Measurements from ENCODE around the gene S100A16.

S100A16 gene

DNA sequence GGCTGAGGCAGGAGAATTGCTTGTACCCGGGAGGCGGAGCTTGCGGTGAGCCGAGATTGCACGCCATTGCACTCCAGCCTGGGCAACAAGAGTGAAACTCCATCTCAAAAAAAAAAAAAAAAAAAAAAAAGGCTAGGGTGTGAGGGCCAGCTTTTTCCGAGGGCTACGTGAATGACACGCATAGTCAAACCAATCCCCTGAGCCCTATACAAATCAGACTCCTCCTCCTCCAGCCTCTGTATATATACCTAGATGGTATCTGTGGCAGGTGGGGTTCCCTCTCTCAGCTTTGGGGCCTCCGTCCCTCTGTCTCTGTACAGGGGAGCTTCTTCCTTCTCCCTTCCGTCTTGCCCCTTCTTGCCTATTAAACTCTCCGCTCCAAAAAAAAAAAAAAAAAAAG, 6.7 kb downstream of the S100A16 start:
- no peaks in the 10 kb centered on the region for H3K79me2 ChIP-seq (ENCODE audit: control insufficient read depth, insufficient read depth, low read length)
- H3K4ac ChIP-seq (ENCODE audit: low read depth, low read length) = no peak overlapping the region
- H3K23ac ChIP-seq (ENCODE audit: low read length) = no peak overlapping the region
- H3K4me2 ChIP-seq (ENCODE audit: low read length) = no peak overlapping the region
- H2BK5ac ChIP-seq (ENCODE audit: low read length) = no peak overlapping the region
- H3K27me3 ChIP-seq (ENCODE audit: insufficient read depth, low read length, poor library complexity) = no peaks in the 10 kb centered on the region
- no peak overlapping the region for H3K4me3 ChIP-seq (ENCODE audit: low read length)
- no peak overlapping the region for H4K5ac ChIP-seq (ENCODE audit: low read length)
- no peaks in the 10 kb centered on the region for H3K79me1 ChIP-seq (ENCODE audit: low read length)
- H3K36me3 ChIP-seq (ENCODE audit: control insufficient read depth, insufficient read depth, low read length) = no peaks in the 10 kb centered on the region
- H3K56ac ChIP-seq (ENCODE audit: low read length) = no peak overlapping the region
- no peak overlapping the region for H2AK5ac ChIP-seq (ENCODE audit: low read length)
- H4K8ac ChIP-seq (ENCODE audit: low read depth, low read length) = no peak overlapping the region
- DNase-seq = no peak
- WGBS (ENCODE audit: extremely low coverage, insufficient coverage, low lambda C conversion rate) = no CpG with 5 or more reads among the region's 11 CpGs
- H3K4me1 ChIP-seq (ENCODE audit: control insufficient read depth, low read depth, low read length) = peaks cover 4% of the 10 kb centered on the region
- H2BK15ac ChIP-seq (replicated peaks; ENCODE audit: low read depth) = no peak overlapping the region
- H3K27ac ChIP-seq (ENCODE audit: low read depth, low read length) = no peak overlapping the region
- H3K9ac ChIP-seq (ENCODE audit: low read length) = no peak overlapping the region
- no peak overlapping the region for H3K18ac ChIP-seq (ENCODE audit: low read length)
- H2BK120ac ChIP-seq (ENCODE audit: low read depth, low read length) = no peak overlapping the region

DNA sequence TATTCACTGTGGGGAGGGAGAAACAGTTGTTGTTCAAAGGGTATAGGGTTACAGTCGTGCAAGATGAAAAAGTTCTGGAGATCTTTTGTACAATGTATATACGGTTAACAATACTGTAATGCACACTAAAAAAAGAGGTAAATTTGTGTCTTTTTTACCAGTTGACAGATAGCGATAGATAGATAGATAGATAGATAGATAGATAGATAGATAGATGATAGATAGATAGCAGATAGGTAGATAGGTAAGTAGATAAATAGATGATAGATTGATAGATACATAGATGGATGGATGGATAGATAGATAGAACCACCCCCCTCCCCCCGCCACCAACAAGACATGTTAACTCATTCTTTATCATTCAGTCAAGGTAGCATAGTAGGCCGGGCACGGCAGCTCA, 10.2 kb downstream of the S100A16 start:
- Histone ChIP-seq H2AK5ac (ENCODE audit: low read length) (no peak overlapping the region), H3K4ac (ENCODE audit: low read depth, low read length) (no peak overlapping the region), H3K23ac (ENCODE audit: low read length) (no peak overlapping the region), H3K4me1 (ENCODE audit: control insufficient read depth, low read depth, low read length) (peaks cover 2% of the 10 kb centered on the region), H3K18ac (ENCODE audit: low read length) (no peak overlapping the region), H3K79me2 (ENCODE audit: control insufficient read depth, insufficient read depth, low read length) (no peaks in the 10 kb centered on the region), H3K4me2 (ENCODE audit: low read length) (no peak overlapping the region), H3K4me3 (ENCODE audit: low read length) (no peak overlapping the region), H4K5ac (ENCODE audit: low read length) (no peak overlapping the region), H3K36me3 (ENCODE audit: control insufficient read depth, insufficient read depth, low read length) (no peaks in the 10 kb centered on the region), H2BK15ac (replicated peaks; ENCODE audit: low read depth) (no peak overlapping the region), H3K27ac (ENCODE audit: low read depth, low read length) (no peak overlapping the region), H3K27me3 (ENCODE audit: insufficient read depth, low read length, poor library complexity) (no peaks in the 10 kb centered on the region), H4K8ac (ENCODE audit: low read depth, low read length) (no peak overlapping the region), H3K9ac (ENCODE audit: low read length) (no peak overlapping the region), H2BK5ac (ENCODE audit: low read length) (no peak overlapping the region), H3K79me1 (ENCODE audit: low read length) (no peaks in the 10 kb centered on the region), H3K56ac (ENCODE audit: low read length) (no peak overlapping the region), H2BK120ac (ENCODE audit: low read depth, low read length) (no peak overlapping the region)
- DNase-seq = no peak
- no CpG with 5 or more reads among the region's 6 CpGs for WGBS (ENCODE audit: extremely low coverage, insufficient coverage, low lambda C conversion rate)

DNA sequence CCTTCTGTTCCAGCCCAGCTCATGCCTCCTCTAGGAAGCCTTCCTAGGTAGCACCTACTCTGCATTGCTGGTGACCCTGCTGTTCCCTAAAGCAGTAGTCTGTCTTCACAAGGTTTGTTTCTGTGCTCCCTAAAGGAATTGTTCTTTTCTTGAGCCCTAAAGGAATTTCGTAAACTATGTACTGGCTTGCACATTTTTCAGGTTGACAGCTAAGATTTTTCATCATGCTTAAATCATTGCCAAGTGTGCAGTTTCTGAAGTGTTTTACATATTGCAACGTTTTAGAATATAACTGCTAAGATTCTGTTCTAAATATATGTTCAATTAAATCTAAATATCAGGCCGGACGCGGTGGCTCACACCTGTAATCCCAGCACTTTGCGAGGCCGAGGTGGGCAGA, 13.1 kb downstream of the S100A16 start:
- no peaks in the 10 kb centered on the region for H3K36me3 ChIP-seq (ENCODE audit: control insufficient read depth, insufficient read depth, low read length)
- no peak overlapping the region for H3K23ac ChIP-seq (ENCODE audit: low read length)
- H3K79me2 ChIP-seq (ENCODE audit: control insufficient read depth, insufficient read depth, low read length) = no peaks in the 10 kb centered on the region
- no peak overlapping the region for H3K18ac ChIP-seq (ENCODE audit: low read length)
- H2BK15ac ChIP-seq (replicated peaks; ENCODE audit: low read depth) = no peak overlapping the region
- no peak overlapping the region for H3K4ac ChIP-seq (ENCODE audit: low read depth, low read length)
- no peak overlapping the region for H3K4me2 ChIP-seq (ENCODE audit: low read length)
- no peak for DNase-seq
- H3K56ac ChIP-seq (ENCODE audit: low read length) = no peak overlapping the region
- H3K4me1 ChIP-seq (ENCODE audit: control insufficient read depth, low read depth, low read length) = peaks cover 2% of the 10 kb centered on the region
- WGBS (ENCODE audit: extremely low coverage, insufficient coverage, low lambda C conversion rate) = no CpG with 5 or more reads among the region's 7 CpGs
- no peaks in the 10 kb centered on the region for H3K79me1 ChIP-seq (ENCODE audit: low read length)
- no peak overlapping the region for H4K5ac ChIP-seq (ENCODE audit: low read length)
- H2BK120ac ChIP-seq (ENCODE audit: low read depth, low read length) = no peak overlapping the region
- H2BK5ac ChIP-seq (ENCODE audit: low read length) = no peak overlapping the region
- no peak overlapping the region for H3K4me3 ChIP-seq (ENCODE audit: low read length)
- no peak overlapping the region for H3K9ac ChIP-seq (ENCODE audit: low read length)
- H3K27me3 ChIP-seq (ENCODE audit: insufficient read depth, low read length, poor library complexity) = no peaks in the 10 kb centered on the region
- H2AK5ac ChIP-seq (ENCODE audit: low read length) = no peak overlapping the region
- no peak overlapping the region for H3K27ac ChIP-seq (ENCODE audit: low read depth, low read length)
- H4K8ac ChIP-seq (ENCODE audit: low read depth, low read length) = no peak overlapping the region

DNA sequence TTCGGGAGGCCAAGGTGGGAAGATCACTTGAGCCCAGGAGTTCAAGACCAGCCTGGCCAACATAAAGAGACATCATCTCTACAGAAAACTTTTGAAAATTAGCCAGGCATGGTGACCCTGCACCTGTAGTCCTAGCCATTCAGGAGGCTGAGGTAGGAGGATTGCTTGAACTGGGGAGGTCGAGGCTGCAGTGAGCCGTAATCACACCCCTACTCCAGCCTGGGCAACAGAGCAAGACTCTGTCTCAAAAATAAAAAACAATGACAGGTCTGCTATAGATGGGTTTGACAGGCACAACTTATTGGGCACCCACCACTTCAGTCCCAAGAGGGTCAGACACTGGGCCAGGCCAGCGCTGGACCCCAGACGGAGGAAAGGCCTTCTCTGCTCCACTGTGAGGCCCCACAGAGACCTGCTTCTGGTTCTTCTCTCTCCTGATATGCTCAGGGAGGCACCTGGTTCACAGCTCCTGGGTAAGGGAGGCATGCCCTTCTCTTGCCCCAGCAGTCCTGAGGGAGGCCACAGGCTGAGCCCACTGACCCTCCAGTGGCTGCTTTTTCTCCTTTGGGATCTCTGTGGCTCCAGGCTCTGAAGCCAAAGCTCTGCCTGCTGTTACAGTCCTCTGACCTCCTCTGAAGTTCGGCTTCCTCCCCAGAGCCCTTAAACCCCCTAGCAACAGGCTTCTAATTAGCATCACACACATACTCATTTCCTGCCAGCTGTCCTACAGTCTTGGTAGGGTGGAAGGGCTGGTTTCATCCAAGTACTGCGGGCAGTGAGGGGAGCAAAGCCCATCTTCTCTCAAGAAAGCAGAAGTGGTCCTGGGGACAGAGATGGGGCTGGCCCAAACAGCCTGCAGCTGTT, 14.4 kb downstream of the S100A16 start:
- peak overlapping the region; percentile 59 for H2BK5ac ChIP-seq (ENCODE audit: low read length)
- H3K4me3 ChIP-seq (ENCODE audit: low read length) = no peak overlapping the region
- H2BK120ac ChIP-seq (ENCODE audit: low read depth, low read length) = no peak overlapping the region
- no peaks in the 10 kb centered on the region for H3K79me1 ChIP-seq (ENCODE audit: low read length)
- H3K27ac ChIP-seq (ENCODE audit: low read depth, low read length) = peak overlapping the region; percentile 43
- no peak overlapping the region for H3K23ac ChIP-seq (ENCODE audit: low read length)
- peak; percentile 91 for DNase-seq
- no peak overlapping the region for H2AK5ac ChIP-seq (ENCODE audit: low read length)
- no peak overlapping the region for H2BK15ac ChIP-seq (replicated peaks; ENCODE audit: low read depth)
- H3K4ac ChIP-seq (ENCODE audit: low read depth, low read length) = no peak overlapping the region
- H3K4me1 ChIP-seq (ENCODE audit: control insufficient read depth, low read depth, low read length) = peaks cover 2% of the 10 kb centered on the region
- WGBS (ENCODE audit: extremely low coverage, insufficient coverage, low lambda C conversion rate) = no CpG with 5 or more reads among the region's 7 CpGs
- no peak overlapping the region for H4K5ac ChIP-seq (ENCODE audit: low read length)
- H3K27me3 ChIP-seq (ENCODE audit: insufficient read depth, low read length, poor library complexity) = no peaks in the 10 kb centered on the region
- peak overlapping the region; percentile 28 for H3K9ac ChIP-seq (ENCODE audit: low read length)
- H3K18ac ChIP-seq (ENCODE audit: low read length) = peak overlapping the region; percentile 28
- H3K56ac ChIP-seq (ENCODE audit: low read length) = peak overlapping the region; percentile 67
- H3K79me2 ChIP-seq (ENCODE audit: control insufficient read depth, insufficient read depth, low read length) = no peaks in the 10 kb centered on the region
- no peaks in the 10 kb centered on the region for H3K36me3 ChIP-seq (ENCODE audit: control insufficient read depth, insufficient read depth, low read length)
- H3K4me2 ChIP-seq (ENCODE audit: low read length) = no peak overlapping the region
- H4K8ac ChIP-seq (ENCODE audit: low read depth, low read length) = no peak overlapping the region

GRCh38 chr1:153597206-153597605, 15.7 kb downstream of the S100A16 start:
- H4K5ac ChIP-seq (ENCODE audit: low read length) = no peak overlapping the region
- no peaks in the 10 kb centered on the region for H3K79me1 ChIP-seq (ENCODE audit: low read length)
- no peaks in the 10 kb centered on the region for H3K79me2 ChIP-seq (ENCODE audit: control insufficient read depth, insufficient read depth, low read length)
- peaks cover 2% of the 10 kb centered on the region for H3K4me1 ChIP-seq (ENCODE audit: control insufficient read depth, low read depth, low read length)
- no peak overlapping the region for H2BK15ac ChIP-seq (replicated peaks; ENCODE audit: low read depth)
- H3K4me3 ChIP-seq (ENCODE audit: low read length) = no peak overlapping the region
- H2BK5ac ChIP-seq (ENCODE audit: low read length) = no peak overlapping the region
- H2AK5ac ChIP-seq (ENCODE audit: low read length) = no peak overlapping the region
- no peak overlapping the region for H3K9ac ChIP-seq (ENCODE audit: low read length)
- H3K27ac ChIP-seq (ENCODE audit: low read depth, low read length) = no peak overlapping the region
- H3K27me3 ChIP-seq (ENCODE audit: insufficient read depth, low read length, poor library complexity) = no peaks in the 10 kb centered on the region
- H3K36me3 ChIP-seq (ENCODE audit: control insufficient read depth, insufficient read depth, low read length) = no peaks in the 10 kb centered on the region
- no peak overlapping the region for H3K4ac ChIP-seq (ENCODE audit: low read depth, low read length)
- no peak for DNase-seq
- H3K18ac ChIP-seq (ENCODE audit: low read length) = no peak overlapping the region
- H2BK120ac ChIP-seq (ENCODE audit: low read depth, low read length) = no peak overlapping the region
- H3K56ac ChIP-seq (ENCODE audit: low read length) = no peak overlapping the region
- no peak overlapping the region for H3K4me2 ChIP-seq (ENCODE audit: low read length)
- WGBS (ENCODE audit: extremely low coverage, insufficient coverage, low lambda C conversion rate) = no CpG with 5 or more reads among the region's 6 CpGs
- H4K8ac ChIP-seq (ENCODE audit: low read depth, low read length) = no peak overlapping the region
- H3K23ac ChIP-seq (ENCODE audit: low read length) = no peak overlapping the region

DNA sequence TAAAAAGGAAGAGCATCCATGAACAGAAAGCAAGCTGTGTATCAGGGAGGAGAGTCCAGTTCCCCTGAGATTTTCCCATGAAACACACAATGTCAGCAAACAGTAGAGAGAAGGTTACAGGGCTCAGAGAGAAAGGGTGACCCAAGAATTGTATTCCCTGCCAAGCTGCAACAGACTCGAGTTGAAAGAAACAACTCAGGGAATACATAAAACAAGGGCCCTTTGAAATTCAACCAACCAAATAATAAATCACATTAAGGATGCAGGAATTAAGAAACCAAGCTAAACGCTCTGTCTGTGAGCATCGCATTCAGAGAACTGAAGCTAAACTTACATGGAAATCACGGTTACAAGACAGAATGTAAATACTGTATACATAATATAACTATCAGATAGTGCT, 20.2 kb downstream of the S100A16 start:
- H3K79me1 ChIP-seq (ENCODE audit: low read length) = no peaks in the 10 kb centered on the region

More for the DNA sequence above, 20.2 kb downstream of the S100A16 start:
- WGBS (ENCODE audit: extremely low coverage, insufficient coverage, low lambda C conversion rate) = no CpG with 5 or more reads among the region's 4 CpGs
- no peak overlapping the region for H4K5ac ChIP-seq (ENCODE audit: low read length)
- no peak overlapping the region for H2BK120ac ChIP-seq (ENCODE audit: low read depth, low read length)
- H3K23ac ChIP-seq (ENCODE audit: low read length) = no peak overlapping the region
- H3K56ac ChIP-seq (ENCODE audit: low read length) = no peak overlapping the region
- no peak overlapping the region for H3K18ac ChIP-seq (ENCODE audit: low read length)
- H2AK5ac ChIP-seq (ENCODE audit: low read length) = no peak overlapping the region
- DNase-seq = no peak
- no peaks in the 10 kb centered on the region for H3K4me1 ChIP-seq (ENCODE audit: control insufficient read depth, low read depth, low read length)
- no peak overlapping the region for H4K8ac ChIP-seq (ENCODE audit: low read depth, low read length)
- no peak overlapping the region for H2BK5ac ChIP-seq (ENCODE audit: low read length)
- H3K9ac ChIP-seq (ENCODE audit: low read length) = no peak overlapping the region
- H3K4ac ChIP-seq (ENCODE audit: low read depth, low read length) = no peak overlapping the region
- H3K79me2 ChIP-seq (ENCODE audit: control insufficient read depth, insufficient read depth, low read length) = no peaks in the 10 kb centered on the region
- H2BK15ac ChIP-seq (replicated peaks; ENCODE audit: low read depth) = no peak overlapping the region
- H3K4me3 ChIP-seq (ENCODE audit: low read length) = no peak overlapping the region
- no peak overlapping the region for H3K4me2 ChIP-seq (ENCODE audit: low read length)
- no peaks in the 10 kb centered on the region for H3K36me3 ChIP-seq (ENCODE audit: control insufficient read depth, insufficient read depth, low read length)
- H3K27me3 ChIP-seq (ENCODE audit: insufficient read depth, low read length, poor library complexity) = no peaks in the 10 kb centered on the region
- no peak overlapping the region for H3K27ac ChIP-seq (ENCODE audit: low read depth, low read length)
